Ammon's horn (tissue), 1 donor: ENCODE measurements around the gene PCSK5.
"Not testable (repeated sequence)": the region's sequence is repeated elsewhere in the genome, so short reads cannot be mapped to it uniquely, and the experiment has no call there.

ENCODE experiments used
- DNase-seq: peaks from one replicate; pipeline ENCODE4 v3.0.0-alpha.2; 2016; ENCODE audit warnings: low spot score

Gene PCSK5

DNA sequence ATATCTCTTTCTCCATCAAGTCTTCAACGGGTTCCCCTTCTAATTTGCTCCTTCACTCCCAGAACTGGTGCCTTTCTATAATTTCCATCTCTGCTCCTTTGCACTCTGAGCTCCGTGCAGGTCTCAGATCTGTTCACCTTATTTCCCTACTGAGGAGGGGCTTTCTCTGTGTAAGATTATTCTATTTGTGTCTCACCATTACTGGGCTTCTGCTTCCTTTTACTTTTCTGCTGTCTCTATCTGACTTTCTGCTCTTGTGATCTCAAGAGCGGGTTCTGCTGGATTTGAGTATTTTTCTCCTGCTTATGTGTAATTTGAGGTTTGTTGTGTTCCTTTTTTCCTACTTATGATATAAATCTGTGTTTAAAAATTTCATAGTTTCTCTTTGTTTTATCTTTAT is 117.5 kb downstream of the PCSK5 start:
- no peak for DNase-seq

DNA sequence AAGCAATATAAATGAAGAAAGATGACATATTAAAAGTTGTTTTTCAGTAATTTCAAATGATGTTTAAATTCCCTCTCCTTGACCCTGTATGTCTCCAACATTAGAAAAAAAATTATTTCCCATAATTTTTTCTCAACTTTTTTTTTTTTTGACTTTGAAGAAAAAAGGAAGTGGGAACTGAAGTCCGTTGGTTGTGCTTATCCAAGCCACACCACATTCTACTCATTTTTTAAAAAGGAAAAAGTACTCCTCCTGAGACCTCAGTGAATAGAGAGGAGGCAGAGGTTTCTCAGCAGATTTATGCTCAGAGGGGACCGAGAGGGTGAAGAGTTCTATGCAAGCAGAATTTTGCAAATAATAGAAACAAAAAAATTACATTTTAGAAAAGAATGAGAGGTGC is 123.3 kb downstream of the PCSK5 start:
- DNase-seq, result no peak

DNA sequence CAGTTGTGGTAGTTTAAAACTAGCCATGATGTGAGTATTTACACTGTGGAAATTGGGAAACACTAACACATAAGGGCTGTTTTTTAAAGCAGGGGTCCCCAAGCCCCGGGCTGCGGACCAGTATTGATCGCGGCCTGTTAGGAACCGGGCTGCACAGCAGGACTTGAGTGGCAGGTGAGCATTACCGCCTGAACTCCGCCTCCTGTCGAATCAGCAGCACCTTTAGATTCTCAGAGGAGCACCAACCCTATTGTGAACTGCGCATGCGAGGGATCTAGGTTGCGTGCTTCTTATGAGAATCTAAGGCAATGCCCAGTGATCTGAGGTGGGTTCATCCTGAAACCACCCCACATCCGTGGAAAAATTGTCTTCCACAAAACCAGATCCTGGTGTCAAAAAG is 127.8 kb downstream of the PCSK5 start:
- no peak for DNase-seq

DNA sequence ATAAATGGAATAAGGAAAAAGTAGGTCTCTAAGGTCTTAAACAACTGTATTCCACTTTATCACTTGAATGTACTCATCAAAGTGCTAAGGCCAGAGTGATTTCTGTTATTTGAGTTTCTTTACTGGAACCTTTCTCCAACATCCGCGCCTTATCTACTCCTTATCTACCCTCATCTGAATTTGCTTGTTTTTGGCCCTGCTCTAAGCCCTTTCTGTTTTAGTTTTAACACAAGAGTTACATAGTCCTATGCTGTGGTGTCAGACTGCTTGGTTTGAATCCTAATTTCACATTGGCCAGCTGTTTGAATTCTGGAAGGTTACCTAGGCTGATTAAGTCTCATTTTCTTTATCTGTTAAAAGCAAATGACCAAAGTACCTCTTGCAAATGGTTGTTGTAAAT is 128.3 kb downstream of the PCSK5 start:
- DNase-seq, result no peak

DNA sequence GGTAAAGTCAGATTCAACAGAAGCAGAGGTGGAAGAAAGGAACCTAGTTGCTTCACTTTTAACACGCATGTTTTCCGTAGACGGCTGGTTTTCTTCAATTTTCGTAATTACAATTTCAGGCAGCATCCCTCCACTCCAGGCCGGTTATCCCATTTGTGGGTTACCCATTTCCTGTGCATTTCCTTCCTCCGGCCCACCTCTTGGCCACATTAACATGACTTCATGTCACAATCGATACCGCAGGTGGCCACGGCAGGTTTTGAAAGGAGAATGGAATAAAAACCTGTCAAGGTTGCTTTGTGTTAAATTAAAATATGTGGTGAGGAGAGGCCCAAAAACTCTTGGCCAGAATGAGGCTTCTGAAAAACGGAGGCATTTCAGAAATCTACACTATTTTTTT is 130.2 kb downstream of the PCSK5 start:
- no peak for DNase-seq

DNA sequence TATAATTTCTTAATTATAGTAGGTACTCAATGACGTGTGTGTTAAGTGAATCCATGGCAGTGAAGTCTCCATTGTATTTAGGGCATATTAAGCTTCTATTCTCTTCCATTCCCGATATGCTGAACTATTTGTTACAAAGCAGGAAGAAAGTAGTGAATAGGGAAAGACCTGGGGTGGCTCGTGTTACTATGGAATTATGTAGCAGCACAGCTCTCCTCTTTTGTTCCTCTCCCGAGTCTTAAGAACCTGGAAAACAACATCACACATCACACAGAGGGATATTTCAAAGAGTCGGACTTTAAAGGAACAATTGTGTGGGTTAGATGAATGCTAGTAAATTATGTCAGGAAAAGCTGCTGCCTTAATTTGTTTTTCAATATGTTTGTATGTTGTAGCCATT is 131.8 kb downstream of the PCSK5 start:
- DNase-seq, result no peak

DNA sequence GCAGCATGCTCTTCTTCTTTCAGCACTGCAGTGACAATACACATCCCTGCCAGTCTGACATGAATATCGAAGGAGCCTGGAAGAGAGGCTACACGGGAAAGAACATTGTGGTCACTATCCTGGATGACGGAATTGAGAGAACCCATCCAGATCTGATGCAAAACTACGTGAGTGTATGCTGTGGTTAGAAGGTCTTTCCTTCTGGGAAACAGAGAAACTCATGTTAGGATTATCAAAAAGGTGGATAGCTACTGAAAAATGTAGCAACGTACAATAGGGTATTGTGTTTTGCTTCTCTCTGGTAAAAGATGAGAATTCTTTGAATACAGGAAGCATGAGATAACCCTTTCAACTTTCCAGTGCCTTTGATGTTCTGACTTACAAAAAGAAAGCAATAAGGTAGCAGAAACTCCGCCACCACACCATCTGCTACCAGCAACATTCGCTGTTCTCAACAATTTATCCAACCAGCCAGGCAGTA is 133.3 kb downstream of the PCSK5 start:
- DNase-seq, result peak; percentile 35

DNA sequence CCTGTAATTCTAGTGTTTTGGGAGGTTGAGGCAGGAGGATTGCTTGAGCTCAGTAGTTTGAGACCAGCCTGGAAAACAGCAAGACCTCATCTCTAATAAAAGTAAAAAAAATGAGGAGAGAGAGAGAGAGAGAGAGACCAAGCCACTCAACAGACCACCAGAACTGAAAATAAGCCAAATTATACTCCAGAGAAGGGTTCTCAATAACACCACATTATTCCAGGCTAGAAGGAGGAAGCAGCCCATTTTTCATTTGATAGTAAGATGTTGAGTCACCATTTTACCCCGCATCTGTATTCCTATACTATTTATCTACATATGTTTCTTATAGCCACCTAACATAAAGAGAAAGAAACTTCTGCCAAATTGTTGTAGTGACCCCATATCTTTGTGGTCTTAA is 134.8 kb downstream of the PCSK5 start:
- DNase-seq, result no peak

DNA sequence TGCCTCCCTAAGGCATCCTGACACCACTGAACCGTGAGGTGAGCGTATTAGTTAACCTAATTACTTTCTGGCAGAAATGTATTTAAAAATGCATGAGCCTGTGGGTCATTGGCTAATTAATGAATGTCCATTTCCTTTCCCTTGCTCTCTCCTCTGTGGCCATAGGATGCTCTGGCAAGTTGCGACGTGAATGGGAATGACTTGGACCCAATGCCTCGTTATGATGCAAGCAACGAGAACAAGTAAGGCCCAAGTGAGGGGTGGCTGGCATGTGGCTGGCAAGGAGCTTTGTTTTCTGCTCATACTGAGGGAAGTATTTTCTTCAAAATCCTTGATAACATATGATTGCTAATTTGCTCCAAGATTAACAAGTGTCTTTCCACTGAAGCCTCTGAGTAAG is 136.3 kb downstream of the PCSK5 start:
- DNase-seq, result no peak

DNA sequence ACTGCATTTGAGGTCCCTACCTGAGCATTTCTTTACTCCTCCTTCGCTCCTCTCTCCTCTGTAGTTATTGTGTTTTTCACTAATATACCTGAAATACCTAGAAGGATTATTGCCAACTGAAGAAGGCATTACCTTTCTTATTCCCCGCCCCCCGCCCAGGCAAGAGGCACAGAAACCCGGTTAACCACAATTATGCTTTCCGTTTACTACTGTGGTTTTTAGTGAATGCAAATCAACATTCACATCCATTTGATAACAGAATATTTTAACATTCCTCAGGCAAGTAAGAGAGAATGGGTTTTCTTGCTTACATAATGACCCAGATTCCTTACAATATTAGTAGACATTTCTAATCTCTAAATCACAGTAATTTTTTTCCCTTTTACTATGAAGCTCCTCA is 136.9 kb downstream of the PCSK5 start:
- no peak for DNase-seq

DNA sequence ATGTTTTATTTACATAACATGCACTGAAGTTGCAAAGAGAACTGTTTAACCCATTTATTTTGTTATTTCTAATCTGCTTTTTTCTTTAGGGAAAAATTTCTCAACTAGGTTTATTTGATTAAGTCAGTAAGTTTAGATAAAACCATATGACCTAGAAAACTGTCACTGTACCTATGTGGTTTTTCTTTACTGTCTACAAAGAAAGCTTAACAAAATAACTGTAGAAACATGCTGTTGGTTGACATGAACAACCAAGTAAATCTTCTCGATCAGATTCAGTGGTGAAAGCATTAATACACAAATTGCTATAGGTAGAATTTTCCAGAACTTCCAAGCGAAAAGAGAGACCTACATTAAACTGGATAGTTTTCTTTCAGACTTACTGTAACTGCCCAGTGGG is 137.4 kb downstream of the PCSK5 start:
- DNase-seq, result no peak

DNA sequence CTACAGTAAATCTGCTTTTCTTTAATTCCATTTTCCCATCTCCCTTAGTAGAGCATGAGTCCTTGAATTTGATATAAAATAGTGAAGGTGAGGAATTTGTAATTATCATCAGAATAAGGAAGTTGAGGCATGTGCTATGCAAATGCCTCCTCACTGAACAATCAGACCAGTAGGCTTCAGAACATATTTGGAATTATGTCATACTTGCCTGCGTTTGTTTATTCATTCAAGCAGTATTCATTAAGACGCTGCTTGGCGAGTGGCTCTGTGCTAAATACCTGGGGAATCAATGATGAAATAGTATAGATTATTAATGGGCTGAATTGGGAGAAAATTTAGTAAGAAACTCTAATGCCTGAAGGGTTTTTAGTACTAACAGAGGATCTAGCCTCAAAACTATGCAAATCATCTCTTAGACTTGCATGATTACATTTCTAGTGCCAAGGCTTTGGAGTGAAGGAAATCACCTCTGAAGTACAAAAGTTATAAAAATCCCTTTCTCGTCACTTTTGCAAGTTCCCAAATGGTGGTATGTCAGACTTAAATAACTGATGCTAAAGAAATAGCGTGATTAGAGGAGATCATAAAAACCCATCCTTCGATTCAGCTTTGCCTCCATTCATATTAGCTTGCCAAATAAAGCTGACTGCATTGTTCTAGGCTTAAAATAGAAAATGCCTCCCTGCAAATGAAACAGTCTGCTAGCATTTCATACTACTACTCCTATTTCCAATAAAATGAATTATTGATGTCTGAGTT is 141.7 kb downstream of the PCSK5 start:
- DNase-seq, result no peak

DNA sequence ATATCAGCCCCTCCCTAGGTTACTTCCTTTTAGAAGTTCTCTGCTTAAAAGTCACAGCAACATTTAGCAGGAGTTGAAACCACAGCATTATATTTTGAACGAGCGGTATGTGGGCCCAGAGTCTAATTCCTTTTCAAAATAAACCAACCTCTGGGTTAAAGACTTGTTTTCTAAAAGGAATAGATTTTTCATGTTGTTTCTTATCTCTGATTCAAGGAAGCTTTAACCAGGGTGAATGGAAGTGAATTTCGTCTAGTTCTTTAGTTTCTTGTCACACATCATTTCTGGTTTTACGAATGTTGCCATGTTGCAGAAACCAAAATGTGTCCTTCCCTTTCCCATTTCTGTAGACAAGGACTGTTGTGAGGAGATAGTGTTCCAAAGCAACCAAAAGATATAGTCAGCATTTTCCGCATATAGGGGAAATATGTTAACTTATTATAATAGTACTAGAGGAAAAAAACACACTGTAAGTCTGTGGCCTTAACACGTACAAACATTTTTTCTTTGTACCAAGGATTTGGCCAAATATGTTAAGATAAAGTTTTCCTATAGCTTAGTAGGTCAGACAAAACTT is 142.4 kb downstream of the PCSK5 start:
- DNase-seq, result no peak

DNA sequence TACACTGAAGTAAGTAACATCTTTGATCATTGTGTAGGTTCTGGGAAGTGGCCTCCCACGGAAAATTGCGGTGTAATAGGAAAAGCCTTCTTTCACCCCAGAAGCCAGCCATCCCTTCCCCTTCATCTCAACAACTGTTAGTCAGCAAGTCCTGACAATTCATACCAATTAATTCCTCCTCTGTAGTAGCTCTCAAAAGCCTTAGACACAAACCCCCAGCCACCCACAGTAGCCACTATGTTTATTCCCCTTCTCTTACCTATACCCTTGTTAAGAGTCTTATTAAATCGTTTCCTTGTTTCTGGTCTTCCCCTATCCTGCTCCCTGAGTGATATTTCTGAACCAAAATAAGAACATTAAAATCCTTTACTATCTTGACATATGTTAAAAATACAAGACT is 143.6 kb downstream of the PCSK5 start:
- no peak for DNase-seq

DNA sequence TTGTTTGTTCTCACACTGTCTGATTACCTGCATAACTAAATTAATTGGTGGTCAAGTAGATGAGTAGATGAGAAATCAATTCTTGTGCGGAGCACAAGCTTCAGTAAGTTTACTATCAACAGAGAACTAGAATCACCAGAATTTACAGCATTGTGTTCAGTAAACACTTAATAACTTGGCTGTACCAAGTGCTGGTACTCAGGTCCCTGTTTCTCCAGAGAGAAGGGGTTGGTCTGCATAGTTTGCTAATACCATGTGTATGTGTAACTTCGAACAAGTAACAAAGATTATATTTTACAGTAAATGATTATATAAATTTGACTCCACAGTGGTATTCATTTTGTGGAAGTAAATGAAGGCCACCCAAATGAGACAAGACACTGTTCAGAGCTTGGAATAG is 146.3 kb downstream of the PCSK5 start:
- DNase-seq, result no peak

DNA sequence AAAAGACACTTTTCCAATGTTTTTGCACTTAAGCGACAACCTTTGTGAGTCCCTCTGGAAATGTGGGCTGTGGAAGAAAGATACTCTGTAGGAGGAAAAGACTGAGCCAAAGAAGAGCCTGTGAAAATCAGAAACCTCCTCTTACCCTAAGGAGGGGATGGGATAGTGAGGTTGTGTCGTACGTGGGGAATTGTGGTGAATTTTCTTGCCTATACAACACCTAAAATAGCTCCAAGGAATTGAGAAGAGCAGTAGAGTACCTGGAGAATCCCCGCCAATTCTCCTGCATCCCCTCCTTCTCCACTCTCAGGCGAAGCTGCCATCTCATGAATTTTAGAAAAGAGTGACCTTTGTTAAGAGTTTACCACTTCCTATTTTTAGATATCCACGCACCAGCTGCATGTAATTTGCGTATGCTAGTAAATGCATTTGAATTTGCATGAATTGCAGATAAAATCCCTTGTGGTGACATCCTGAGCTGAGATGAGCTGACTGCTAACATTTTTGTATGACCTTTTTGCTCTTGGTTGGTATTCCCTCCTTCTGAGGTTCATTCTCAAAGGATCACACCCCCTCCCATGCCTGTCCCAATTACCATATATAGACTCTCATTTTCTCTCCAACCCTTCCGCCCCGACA is 147.2 kb downstream of the PCSK5 start:
- no peak for DNase-seq

DNA sequence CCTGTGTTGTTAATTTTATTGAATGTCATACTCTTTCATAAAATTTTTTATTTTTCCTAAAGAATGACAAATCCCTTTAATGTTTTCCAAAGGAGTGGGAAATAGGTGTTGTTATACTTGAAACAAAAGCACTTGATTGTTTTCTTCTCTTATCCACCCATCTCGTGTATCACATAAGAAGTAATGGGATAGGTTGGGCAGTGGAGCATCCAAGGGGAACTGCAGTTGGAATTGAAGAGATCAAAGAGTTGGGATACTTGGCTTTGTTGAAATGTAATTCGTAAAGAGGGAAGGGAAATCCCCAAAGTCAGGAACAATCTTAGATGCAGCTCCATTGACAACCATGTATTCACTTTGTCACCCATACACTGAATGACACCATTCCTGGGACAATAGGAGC is 148.0 kb downstream of the PCSK5 start:
- no peak for DNase-seq

DNA sequence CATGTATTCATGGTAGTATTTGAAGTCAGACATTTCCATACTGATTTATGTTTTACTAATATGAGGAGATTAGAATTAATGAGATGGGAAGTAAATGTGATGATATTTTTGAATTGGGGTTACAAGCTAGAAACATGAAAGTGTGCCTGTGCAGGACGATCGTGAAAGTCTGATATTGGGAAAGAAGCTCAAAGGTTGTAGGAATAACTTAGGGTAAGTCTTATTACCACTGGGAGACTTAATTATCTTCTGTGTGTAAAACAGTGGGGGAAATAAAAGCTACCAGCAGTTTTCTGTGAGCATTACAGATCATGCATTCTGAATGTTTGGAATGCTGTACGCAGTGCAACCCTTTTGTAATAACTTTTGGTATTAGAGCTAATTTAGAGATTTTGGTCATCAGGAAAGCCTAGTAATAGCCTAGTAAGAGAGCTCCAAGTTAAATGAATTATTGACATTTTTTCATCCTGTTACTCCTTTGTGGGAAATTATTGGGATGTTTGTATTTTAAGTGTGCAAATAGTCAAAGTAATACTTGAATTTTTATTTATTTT is 153.9 kb downstream of the PCSK5 start:
- DNase-seq, result no peak

DNA sequence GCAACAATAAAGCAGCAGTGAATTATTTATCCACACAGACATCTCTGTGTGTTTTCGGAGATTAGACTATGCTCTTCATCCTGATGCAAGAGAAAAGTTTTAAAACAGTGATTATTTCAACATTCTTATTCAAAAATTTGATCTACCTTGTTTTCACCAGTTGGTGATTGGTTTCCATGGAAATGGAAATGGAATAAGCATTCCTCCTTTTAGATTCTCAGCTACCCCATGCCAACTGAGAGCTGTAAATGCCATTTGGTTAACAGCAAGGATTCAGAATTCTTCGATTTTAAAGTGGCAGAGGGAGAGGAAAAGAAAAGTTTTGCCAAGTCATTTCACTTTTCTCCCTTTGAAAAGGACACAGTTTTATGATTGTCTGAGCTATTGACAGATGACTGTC is 154.7 kb downstream of the PCSK5 start:
- peak; percentile 33 for DNase-seq

DNA sequence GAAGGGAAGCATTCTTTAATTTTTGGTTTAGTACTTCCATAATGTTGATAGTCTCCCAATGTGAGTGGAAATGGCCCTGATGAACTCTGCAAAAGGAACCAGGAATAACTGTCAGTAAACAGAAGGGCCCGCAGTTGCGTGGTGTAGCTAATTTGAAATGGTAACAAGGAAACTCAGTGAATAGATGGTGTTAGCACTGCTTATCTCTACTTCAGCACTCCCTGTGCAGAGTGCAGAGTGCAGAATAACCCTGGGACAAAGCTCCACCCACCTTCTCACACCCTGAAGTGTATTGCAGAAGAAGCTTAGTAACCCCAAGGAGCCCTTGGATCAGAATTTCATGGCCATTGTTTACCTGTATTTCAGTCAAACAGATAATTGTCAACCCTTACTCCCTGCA is 158.9 kb downstream of the PCSK5 start:
- no peak for DNase-seq

DNA sequence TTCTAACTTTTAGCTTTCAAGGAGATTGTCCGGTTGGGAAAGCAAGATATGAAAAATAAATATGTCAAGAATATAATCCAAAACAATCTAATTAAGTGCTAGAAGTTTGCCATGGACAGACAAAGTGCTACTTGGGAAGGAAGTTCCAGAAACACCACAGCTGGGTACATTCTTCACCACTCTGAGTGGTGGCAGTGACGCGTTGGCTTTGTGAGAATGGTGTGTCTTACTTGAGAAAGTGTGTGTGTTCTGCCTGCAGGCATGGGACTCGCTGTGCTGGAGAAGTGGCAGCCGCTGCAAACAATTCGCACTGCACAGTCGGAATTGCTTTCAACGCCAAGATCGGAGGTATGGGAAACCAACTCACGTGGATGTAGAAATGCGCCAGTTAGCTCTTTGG is 177.2 kb downstream of the PCSK5 start:
- no peak for DNase-seq

DNA sequence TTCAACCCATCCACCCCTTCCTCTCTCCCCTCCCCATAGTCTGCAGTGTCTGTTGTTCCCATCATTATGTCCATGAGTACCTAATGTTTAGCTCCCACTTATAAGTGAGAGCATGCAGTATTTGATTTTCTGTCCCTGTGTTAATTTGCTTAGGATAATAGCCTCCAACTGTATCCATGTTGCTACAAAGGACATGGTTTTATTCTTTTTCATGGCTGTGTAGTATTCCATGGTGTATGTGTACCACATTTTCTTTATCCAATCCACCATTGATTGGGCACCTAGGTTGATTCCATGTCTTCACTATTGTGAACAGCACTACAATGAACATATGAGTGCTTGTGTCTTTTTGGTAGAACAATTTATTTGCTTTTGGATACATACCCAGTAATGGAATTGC is 187.1 kb downstream of the PCSK5 start:
- no peak for DNase-seq

DNA sequence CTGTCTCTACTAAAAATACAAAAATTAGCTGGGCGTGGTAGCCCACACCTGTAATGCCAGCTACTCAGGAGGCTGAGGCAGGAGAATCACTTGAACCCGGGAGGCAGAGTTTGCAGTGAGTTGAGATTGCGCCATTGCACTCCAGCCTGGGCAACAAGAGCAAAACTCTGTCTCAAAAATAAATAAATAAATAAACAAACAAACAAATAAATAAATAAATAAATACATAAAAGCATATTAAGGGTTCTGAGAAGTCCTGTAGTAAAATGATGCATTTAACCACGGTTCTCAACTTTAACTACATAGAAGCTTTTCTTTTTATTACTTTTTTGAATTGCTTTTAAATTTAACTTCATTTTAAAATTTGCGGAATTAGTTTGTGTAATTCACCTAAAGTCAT is 190.8 kb downstream of the PCSK5 start:
- not testable (repeated sequence) for DNase-seq
